PFSK-1 (cell line): ENCODE results near the gene ANKAR.

Source experiments
- FOXP2 ChIP-seq: optimal IDR thresholded peaks from 2 replicates; pipeline ENCODE3; 2011; ENCODE audit warnings: borderline replicate concordance, control low read depth, inconsistent platforms; ENCODE audit not compliant: insufficient read depth; ENCODE audit errors: extremely low read length, extremely low read depth
- POLR2AphosphoS5 ChIP-seq: IDR thresholded peaks from 2 replicates; pipeline ENCODE4 v1.6.1; 2012; ENCODE audit warnings: low read depth, mild to moderate bottlenecking, control low read depth, low read length, moderate library complexity
- SIN3A ChIP-seq: IDR thresholded peaks from 2 replicates; pipeline ENCODE4 v1.6.1; 2012; ENCODE audit warnings: mild to moderate bottlenecking, low read length, moderate library complexity, borderline replicate concordance; ENCODE audit not compliant: insufficient read depth
- TAF1 ChIP-seq: IDR thresholded peaks from 2 replicates; pipeline ENCODE4 v1.6.1; 2012; ENCODE audit warnings: low read length, control low read depth, borderline replicate concordance; ENCODE audit not compliant: insufficient read depth
- TF ChIP-seq, protein P1 (sequence below), 2 experiments: IDR thresholded peaks; 2 replicates each; pipeline versions ENCODE4 v1.6.1 to v1.8.0; 2011 to 2012; ENCODE audit warnings: low read depth in 2 of 2, low read length in 2 of 2, control low read depth in 1 of 2, inconsistent platforms in 1 of 2, mild to moderate bottlenecking in 1 of 2, moderate library complexity in 1 of 2; ENCODE audit not compliant: insufficient read depth in 1 of 2

DNA sequence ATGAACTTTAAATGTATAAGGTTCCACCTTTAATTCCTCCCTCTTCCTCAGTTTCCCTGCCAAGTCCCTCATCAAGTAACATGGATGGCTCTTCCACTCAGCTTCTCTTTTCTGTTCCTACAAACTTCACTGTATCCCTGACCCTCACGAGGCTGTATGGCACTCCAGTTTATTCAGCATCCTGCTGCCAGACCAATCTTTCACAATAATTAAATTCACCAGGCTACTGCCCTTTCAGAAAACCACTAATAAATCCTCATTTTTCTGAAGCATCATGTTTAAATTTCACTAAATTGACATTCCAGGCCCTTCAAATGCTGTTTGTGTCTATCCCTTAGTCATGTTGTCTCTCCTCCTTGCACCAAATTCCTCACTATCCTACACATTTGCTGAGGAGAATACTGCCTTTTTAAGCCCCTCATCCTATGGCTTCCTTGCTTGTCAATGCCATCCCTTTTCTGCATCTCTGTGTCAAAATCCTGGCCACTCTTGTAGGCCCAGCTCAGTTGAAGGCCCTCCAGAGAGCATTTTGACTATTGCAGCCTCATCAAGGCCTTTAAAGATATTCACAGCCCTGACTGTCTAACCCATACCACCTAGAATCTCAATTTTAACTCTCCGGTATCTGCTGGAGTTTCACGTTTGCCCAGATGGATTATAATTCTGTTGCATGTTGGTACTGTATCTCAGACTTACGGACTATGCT lies 36.0 kb upstream of the ANKAR start:
- TF ChIP-seq TAF1 = no peak
- TF ChIP-seq POLR2AphosphoS5 = no peak
- TF ChIP-seq SIN3A = no peak
- TF ChIP-seq, protein P1, sequence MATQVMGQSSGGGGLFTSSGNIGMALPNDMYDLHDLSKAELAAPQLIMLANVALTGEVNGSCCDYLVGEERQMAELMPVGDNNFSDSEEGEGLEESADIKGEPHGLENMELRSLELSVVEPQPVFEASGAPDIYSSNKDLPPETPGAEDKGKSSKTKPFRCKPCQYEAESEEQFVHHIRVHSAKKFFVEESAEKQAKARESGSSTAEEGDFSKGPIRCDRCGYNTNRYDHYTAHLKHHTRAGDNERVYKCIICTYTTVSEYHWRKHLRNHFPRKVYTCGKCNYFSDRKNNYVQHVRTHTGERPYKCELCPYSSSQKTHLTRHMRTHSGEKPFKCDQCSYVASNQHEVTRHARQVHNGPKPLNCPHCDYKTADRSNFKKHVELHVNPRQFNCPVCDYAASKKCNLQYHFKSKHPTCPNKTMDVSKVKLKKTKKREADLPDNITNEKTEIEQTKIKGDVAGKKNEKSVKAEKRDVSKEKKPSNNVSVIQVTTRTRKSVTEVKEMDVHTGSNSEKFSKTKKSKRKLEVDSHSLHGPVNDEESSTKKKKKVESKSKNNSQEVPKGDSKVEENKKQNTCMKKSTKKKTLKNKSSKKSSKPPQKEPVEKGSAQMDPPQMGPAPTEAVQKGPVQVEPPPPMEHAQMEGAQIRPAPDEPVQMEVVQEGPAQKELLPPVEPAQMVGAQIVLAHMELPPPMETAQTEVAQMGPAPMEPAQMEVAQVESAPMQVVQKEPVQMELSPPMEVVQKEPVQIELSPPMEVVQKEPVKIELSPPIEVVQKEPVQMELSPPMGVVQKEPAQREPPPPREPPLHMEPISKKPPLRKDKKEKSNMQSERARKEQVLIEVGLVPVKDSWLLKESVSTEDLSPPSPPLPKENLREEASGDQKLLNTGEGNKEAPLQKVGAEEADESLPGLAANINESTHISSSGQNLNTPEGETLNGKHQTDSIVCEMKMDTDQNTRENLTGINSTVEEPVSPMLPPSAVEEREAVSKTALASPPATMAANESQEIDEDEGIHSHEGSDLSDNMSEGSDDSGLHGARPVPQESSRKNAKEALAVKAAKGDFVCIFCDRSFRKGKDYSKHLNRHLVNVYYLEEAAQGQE (IDR thresholded peaks at IDR 0.05; ENCODE audit: insufficient read depth in 1 of 2, low read depth in 2 of 2, low read length in 2 of 2) = no peak
- no peak for TF ChIP-seq FOXP2
